Vagina (tissue), 2 donors: Measurements from ENCODE around the gene CINP.

Experiments
- POLR2A ChIP-seq, 2 donors: fragments of 450-650 bp; IDR thresholded peaks; one replicate each; pipeline ENCODE4 v1.6.1; 2017; ENCODE audit warnings: antibody characterized with exemption in 2 of 2, mild to moderate bottlenecking in 2 of 2, moderate library complexity in 2 of 2
- POLR2AphosphoS5 ChIP-seq, 2 donors: sonication (generic); formaldehyde crosslinking; IDR thresholded peaks; one replicate each; pipeline ENCODE4 v1.9.0; 2017; ENCODE audit warnings: antibody characterized with exemption in 2 of 2, mild to moderate bottlenecking in 2 of 2, low read depth in 1 of 2; ENCODE audit not compliant: insufficient read depth in 1 of 2
- TF ChIP-seq, protein P1 (sequence below), 3 experiments: fragments of 450-650 bp in 2 of 3; fragments of 200-600 bp in 1 of 3; sonication (generic) in 1 of 3; IDR thresholded peaks; one replicate each; pipeline ENCODE4 v1.5.1; 2017 to 2019; ENCODE audit warnings: antibody characterized with exemption in 3 of 3, mild to moderate bottlenecking in 2 of 3, moderate library complexity in 2 of 3

- TF ChIP-seq, protein P1, sequence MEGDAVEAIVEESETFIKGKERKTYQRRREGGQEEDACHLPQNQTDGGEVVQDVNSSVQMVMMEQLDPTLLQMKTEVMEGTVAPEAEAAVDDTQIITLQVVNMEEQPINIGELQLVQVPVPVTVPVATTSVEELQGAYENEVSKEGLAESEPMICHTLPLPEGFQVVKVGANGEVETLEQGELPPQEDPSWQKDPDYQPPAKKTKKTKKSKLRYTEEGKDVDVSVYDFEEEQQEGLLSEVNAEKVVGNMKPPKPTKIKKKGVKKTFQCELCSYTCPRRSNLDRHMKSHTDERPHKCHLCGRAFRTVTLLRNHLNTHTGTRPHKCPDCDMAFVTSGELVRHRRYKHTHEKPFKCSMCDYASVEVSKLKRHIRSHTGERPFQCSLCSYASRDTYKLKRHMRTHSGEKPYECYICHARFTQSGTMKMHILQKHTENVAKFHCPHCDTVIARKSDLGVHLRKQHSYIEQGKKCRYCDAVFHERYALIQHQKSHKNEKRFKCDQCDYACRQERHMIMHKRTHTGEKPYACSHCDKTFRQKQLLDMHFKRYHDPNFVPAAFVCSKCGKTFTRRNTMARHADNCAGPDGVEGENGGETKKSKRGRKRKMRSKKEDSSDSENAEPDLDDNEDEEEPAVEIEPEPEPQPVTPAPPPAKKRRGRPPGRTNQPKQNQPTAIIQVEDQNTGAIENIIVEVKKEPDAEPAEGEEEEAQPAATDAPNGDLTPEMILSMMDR (IDR thresholded peaks at IDR 0.05): peak; percentile 83 to 92 (median 89)
- TF ChIP-seq POLR2A (IDR thresholded peaks at IDR 0.05) (no peak), POLR2AphosphoS5 (IDR thresholded peaks at IDR 0.05; ENCODE audit: insufficient read depth in 1 of 2, low read depth in 1 of 2) (peak; percentile 70 to 80)
Observed at GRCh38 chr14:102314242-102315011, 48.3 kb downstream of the CINP start.
